Nucleus accumbens (tissue), 56 donors: ENCODE measurements around the gene AFAP1L2.
A peak's percentile ranks its signal among the peaks of the same experiment; 100 is the strongest.

Experiments
- DNase-seq, 56 donors: peaks; one replicate each; lab custom pipeline; 2025; lab: John Stamatoyannopoulos, UW

The AFAP1L2 gene

GRCh38 chr10:114393482-114393881, 10.8 kb downstream of the AFAP1L2 start:
- DNase-seq, result peak in 8 of 56 donors; percentile 8 to 49 (median 24)

DNA sequence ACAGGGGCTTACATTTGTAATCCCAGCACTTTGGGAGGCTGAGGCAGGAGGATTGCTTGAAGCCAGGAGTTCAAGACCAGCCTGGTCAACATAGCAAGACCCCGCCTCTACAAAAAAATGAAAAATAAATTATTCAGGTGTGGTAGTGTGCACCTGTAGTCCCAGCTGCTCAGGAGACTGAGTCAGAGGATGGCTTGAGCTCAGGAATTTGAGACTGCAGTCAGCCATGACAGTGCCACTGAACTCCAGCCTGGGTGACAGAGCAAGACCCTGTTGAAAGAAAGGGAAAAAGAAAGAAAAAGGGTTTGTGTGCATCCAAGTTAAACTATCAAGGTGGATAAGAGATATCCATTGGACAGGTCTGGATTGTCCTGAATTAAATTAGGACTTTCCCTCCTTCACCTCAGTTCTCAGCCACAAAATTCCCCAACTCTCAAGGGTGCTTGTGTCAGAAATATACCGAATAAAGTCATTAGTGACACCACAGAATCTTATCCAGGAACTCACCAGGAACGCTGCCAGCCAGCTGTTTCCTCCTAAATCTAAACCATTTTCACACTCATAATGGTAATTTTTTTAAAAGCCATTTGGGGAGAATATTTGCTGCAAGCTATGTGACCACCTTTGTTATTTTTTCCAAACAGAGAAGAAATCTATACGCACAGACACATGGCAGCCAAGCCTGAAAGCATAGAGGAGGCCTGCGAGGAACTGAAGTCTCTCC, 12.0 kb downstream of the AFAP1L2 start:
- no peak for DNase-seq

GRCh38 chr10:114391599-114391998, 12.7 kb downstream of the AFAP1L2 start:
- no peak for DNase-seq

DNA sequence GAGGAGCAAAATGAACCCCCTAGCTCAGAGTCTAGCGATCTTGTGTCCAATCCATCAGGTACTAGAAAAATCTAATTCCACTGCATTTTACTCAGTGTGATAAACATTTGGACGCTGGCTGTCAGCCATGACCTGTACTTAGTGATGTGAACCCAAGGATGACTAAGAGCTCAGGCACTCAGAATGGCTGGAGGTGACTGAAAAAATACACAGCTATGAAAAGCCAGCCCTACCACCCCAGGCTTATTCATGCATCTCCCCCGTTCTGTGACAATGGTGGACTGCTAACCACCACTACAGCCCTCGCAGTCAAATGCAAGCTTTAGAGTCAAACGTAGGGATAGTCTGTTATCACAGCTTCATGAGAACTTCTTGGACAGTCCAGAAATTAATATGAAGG, 14.9 kb downstream of the AFAP1L2 start:
- DNase-seq, result no peak

DNA sequence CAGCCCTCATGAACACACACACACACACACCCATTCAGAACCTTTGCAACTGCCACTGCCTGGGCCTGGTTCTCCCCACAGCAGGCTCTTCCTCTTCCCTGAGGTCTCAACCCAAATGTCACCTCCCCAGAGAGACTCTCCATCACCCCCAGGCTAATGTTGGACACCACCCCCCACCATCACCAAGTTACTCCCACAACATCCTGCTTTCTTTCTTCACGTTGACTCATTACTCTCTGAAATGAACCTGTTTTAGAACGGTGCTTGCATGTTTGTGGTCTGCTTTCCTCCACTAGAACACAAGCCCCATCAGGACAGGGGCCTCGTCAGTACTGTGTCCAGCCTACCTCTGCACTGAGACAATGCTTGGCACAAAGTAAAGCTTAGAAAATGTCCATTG, 16.0 kb downstream of the AFAP1L2 start:
- no peak for DNase-seq

DNA sequence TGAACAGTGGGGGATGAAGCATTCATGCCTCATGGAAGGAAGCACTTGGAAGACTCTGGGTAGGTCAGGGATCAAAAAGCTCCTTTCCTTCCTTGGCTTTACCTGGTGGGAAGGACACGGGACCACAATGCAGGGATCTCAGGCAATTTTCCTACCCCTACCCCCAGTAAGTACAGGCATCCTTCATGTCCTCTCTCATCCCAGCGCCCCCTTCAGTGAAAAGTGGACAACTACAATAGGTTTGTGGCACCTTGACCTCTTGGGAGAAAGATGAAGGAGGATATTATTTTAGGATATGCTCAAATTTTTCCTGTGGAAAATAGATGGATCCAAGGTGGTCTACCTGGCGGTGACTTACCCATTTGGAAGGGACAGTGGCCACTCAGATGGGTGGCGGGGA, 16.5 kb downstream of the AFAP1L2 start:
- DNase-seq, result no peak

DNA sequence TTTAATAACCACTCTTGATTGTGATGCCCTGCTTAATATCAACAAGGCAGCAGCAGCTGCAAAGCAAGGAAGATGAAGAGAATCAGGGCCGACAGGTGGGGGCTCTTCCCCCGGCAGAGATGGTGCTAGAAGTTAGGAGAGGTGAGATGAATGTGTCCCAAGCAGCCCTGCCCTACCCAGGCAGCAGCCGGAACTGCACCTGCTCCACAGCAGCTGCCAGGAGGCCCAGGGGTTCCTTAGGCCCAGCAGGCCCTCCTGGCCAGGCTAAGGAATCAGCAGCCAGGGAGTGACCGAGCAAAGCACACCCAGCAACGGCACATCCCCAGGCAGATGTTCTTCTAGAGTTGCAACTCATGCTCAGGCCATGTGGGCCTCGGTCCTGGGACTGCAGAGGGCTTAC, 17.9 kb downstream of the AFAP1L2 start:
- DNase-seq, result no peak

DNA sequence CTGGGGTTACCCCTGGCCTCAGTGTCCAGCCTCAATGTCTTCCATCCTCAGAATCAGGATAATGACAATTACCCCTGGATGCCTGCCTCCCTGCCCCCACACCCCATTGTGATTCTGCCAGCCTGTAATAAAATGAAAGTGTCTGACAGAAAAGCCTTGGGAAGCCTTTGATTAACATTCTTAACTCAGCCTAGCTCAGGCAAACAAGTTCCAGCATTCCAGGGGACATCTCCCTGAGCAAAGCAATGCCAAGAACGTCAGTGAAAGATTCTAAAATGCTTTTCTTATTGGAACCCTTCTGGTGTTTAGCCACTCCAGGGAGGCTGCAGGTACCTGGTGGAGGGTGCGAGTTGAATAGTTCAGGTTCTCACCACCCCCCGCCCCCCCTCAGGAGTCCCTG, 18.7 kb downstream of the AFAP1L2 start:
- no peak for DNase-seq

DNA sequence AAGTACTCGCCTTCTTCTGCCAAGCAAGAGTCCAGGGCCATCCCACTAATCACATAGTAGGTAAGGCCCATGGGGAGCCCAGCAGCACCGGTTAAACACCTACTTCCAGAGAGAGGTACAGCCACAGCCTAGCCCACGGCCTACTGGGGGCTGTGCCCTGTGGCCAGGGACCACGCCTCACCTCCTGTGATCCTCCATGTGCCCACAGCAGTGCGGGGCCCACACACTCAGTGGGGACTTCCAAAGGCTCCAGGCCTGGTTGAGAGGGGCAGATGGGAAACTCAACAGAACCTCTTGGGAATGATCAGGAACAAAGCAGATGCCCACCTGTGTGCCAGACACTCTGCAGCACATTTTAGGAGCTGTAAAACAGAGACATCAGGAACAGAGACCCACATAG, 19.7 kb downstream of the AFAP1L2 start:
- no peak for DNase-seq

DNA sequence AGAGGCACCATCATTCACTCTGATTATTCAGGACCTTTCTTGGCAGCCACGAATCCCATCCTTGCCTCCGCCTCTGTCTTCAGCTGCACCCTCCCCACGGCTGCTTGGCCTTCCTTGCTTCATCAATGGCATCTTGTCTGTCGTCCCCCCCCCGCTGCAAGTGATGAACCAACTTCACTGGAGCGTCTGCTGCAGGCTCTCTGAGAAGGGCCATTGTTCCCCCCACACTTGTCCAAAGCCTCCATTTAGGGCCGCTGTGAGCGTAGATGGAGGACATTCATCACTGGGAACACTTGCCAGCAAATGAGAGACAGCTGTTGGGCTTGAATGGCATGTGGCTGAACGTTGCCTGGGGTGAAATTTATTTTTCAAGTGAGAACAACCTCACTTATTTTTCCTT, 20.1 kb downstream of the AFAP1L2 start:
- peak in 49 of 56 donors; percentile 6 to 82 (median 53) for DNase-seq

DNA sequence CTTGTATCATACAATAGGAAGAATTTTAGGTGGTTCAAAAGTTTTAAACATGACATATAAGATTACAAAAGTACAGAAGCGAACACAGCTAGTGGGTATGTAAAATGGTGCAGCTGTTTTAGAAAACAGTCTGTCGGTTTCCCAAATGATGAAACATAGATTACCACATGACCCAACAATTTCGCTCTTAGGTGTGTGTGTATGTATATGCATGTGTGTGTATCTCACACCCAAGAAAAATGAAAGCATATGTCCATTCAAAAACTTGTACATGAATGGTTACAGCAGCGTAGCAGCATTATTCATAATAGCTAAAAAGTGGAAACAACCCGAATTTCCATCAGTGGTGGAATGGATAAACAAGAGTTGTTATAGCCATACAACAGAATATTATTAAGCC, 23.5 kb downstream of the AFAP1L2 start:
- DNase-seq, result no peak

DNA sequence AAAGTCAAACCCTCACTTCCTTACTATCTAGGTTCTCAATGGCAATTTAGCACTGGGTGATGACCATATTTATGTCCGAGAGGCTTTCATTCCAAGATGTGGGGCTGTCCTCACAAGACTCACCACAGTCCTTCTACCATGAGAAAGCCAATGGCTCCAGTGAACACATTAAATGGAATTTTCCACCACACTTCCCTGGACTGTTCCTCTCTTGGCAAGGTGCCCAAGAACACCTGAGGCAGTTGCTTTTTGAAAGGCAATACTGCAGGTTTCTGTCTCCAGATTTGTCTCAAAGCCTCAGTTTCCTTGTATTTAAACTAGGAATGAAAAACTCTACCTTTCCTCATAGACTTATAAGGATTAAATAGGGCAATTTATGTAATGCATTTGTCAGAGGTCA, 24.2 kb downstream of the AFAP1L2 start:
- DNase-seq, result no peak

DNA sequence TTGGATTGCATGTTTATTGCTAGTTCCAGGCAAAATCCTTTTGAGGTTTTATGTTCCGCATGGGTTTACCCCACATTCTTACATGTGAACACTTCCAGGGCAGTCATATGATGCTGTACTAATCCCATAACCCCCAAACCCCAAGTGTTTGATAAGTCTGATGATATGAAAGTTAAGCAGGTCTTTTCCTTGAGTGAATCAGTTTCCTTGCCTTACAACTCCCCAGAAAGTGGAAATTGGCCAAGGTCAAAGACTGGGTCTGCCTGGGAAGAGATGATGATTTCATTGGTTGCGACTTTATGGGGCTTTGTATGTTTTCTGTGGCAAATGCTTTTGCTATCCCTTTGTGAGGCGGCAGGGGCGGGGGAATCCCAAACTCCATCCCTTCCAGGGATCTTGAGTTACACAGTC, 24.7 kb downstream of the AFAP1L2 start:
- no peak for DNase-seq

GRCh38 chr10:114376523-114376922, 27.8 kb downstream of the AFAP1L2 start:
- no peak for DNase-seq

DNA sequence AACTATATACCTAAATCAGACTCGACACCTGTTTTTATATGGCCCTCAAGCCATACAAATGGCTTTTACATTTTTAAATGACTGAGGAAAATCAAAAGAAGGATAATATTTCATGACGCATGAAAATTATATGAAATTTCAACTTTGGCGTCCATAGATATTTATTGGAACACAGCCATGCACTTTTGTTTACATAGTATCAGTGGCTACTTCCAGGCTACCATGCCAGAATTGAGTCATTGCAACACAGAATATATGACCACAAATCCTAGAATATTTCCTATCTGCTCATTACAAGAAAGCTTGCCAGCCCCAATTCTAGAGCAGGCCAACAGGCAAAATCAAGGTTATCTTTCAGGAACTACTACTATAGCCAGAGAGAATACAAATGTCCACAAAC, 29.3 kb downstream of the AFAP1L2 start:
- DNase-seq, result no peak

GRCh38 chr10:114374053-114374791, 30.1 kb downstream of the AFAP1L2 start:
- peak in 10 of 56 donors; percentile 3 to 30 (median 10) for DNase-seq

DNA sequence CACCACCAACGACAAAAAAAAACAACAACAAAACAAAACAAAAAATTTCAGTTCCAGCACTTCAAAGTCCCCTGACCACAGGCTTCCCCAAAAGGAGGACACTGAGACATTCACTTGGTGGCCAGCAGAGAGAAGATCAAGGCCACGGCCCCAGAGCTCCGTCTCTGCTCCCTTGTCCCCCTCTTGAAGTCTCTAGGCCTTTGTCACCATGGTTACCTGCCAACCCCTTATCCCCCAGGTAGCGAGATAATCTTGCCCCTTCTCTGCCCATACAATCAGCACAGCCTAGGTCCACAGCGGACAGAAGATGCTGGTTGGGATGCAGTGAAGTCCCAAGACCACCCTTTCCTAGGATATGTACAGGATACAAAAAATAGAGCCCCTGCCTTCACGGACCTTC, 30.7 kb downstream of the AFAP1L2 start:
- DNase-seq, result no peak

DNA sequence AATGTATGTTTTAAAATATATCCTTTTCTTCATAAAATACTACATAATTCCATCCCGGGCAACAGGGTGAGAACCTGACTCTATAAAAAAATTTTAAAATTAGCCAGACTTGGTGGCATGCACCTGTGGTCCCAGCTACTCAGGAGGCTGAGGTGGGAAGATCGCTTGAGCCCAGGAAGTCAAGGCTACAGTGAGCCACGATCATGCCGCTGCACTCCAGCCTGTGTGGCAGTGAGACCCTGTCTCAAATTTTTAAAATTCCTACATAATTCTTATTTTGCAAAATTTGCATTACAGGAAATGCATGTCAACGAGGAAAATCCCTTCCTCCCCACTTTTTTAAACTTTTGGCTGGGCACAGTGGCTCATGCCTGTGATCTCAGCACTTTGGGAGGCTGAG, 31.3 kb downstream of the AFAP1L2 start:
- no peak for DNase-seq

- DNase-seq, result no peak
Measured at GRCh38 chr10:114372179-114372578, 32.1 kb downstream of the AFAP1L2 start.

DNA sequence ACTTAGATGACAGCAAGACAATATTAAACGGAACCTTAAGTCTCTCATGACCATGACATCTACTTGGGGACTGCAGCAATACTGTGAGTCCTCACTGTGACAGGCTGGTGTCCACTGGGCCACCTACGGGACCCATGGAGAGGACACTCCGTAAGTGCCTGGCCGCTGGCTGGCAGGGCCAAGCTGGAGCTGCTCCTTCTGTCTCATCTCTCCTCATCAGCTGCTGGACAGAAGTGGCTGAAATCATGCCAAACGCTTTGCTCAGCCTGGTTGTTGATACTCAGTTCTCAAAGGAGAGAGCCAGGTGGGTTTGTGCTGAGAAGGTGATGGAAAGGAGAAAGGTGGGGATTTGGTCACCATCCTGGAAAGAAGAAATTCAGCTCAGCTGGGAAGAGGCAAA, 33.3 kb downstream of the AFAP1L2 start:
- DNase-seq, result no peak

- no peak for DNase-seq
Measured at GRCh38 chr10:114370199-114370598, 34.1 kb downstream of the AFAP1L2 start.

DNA sequence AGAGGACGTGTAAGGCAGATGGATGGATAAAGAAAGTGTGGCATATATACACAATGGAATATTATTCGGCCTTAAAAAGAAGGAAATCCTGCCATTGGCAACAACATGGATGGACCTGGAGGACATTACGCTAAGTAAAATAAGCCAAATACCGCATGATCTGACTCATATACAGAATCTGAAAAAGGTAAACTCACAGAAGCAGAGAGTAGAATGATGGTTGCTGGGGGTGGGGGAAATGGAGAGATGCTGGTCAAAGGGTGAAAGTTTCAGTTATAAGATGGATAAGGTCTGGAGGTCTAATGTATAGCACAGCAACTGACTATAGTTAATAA, 36.3 kb downstream of the AFAP1L2 start:
- DNase-seq, result no peak
